Measurements from ENCODE around the gene CD74.
A peak's percentile ranks its signal among the peaks of the same experiment; 100 is the strongest.
"Not testable (repeated sequence)": the region's sequence is repeated elsewhere in the genome, so short reads cannot be mapped to it uniquely, and the experiment has no call there.

Gene CD74

DNA sequence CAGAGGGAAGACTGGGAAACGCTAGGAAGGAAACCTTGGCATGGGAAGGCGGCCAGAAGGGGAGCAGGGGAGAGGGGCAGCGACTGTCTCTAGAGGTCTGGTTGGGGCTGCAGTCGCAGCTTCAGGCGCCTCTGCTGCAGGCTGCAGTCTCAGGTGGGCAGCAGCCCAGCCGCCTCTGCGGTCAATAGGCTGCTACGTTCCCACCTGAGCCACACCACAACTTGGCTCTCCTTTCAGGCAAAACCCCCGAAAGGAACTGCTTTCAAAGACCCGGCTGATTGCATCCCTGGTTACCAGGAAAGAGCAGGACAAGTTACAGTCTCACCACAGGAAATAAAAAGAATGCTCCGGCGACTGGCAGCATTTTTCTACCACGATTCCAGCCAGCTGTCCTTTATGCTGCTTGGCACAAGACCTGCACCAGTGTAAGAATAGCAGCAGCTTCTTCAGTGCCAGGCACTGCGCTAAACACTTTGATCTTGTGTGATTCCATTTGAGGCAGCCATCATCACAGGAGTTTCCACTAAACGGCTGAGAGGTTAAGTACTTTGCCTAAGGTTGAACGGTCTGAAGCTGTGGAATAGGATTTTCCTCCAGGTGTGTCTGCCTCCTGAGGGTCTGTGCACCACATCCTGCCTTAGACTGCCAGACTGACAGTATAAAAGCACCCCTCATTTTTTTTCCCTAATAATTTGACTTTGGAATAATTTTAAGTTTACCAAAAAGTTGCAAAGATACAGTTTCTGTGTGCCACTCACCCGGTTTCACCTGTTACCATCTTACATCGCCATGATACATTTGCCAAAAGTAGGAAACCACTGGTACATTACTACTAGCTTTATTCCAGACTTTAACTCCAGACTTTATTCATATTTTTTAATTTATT, 29.3 kb upstream of the CD74 start:
- no peak for DNase-seq

DNA sequence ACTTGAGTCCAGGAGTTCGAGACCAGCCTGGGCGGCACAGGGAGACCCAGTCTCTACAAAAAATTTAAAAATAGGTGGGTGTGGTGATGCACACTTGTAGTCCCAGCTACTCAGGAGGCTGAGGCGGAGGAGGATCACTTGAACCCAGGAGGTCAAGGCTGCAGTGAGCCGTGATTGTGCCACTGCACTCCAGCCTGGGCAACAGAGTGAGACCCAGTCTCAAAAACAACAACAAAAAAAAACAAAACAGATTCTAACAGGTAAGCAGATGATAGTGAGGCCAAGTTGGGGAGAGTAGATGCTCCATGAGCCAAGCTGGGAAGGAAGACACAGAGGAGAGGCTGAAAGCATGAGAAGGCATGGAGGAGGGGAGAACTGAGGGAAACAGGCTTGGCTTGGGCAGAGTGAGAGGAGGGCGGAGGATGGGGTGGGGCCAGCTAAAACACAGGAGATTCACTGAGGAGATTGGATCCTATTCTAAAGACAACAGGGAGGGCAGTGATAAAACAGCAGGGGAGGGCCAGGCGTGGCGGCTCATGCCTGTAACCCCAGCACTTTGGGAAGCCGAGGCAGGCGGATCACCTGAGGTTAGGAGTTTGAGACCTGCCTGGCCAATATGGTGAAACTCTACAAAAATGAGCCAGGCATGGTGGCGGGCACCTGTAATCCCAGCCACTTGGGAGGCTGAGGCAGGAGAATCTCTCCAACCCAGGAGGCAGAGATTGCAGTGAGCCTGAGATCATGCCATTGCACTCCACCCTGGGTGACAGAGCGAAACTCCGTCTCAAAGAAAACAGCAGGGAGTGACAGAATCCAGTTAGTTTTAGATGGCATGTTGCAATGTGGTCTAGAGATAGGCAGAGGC, 28.5 kb upstream of the CD74 start:
- DNase-seq = no peak

- DNase-seq = no peak
Observed at GRCh38 chr5:150438873-150439546, 26.3 kb upstream of the CD74 start.

- DNase-seq = peak; percentile 90 to 92
Observed at GRCh38 chr5:150436141-150436680, 23.5 kb upstream of the CD74 start.

DNA sequence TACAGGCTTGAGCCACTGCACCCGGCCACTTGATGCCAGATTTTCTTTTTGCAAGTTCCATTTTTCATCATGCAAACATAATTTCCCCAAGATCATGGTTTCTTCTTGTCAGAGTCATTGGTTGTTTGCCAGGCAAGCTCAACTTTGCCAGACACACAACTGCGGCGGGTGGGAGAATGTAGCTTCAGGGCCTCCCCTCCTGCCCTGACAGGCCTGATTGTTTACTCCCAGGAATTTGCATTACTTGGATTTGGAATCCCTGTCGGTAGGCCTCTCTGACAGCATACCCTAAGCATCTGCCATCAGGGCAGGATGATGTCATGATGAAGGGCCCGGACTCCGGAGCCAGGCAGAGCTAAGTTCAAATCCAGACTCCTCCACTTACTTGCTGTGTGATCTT, 21.8 kb upstream of the CD74 start:
- no peak for DNase-seq

GRCh38 chr5:150431574-150431973, 18.9 kb upstream of the CD74 start:
- DNase-seq = no peak

- no peak for DNase-seq
Observed at GRCh38 chr5:150431048-150431447, 18.3 kb upstream of the CD74 start.

- no peak for DNase-seq
Observed at GRCh38 chr5:150429410-150429873, 16.7 kb upstream of the CD74 start.

- DNase-seq = no peak
Observed at GRCh38 chr5:150428978-150429377, 16.3 kb upstream of the CD74 start.

DNA sequence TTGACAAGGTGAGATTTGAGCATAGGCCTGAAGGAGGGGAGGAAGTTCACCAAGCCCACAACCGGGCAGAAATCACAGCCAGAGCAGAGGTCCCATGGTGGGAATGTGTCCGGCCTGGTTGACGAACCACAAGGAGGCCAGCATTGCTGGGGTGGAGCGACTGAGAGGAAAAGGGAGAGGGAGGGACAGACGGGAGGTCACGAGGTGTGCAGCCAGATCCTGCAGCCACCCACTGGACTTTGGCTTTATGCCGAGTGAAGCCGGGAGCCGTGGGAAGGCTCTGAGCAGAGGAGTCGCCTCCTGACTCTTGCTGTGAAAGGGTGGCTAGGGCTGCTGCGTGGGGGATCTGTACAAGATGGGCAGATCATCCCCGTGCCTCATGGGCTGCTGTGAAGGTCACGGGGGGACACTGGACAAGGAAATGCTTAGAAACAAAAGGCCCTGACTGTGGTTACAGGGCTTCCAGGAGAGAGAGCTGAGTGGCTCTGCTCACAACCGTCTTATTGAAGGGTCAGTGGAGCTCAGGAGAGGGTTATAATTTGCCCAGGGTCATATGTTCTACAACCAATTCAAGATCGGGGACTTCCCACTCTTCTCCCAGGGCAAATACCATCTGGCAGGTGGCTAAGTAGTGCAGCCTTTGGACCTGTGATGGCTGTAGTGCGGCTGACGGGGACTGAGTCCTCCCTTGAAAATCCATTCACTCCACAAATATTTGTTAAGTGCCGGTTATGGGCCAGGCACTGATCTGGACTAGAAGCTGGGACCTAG, 15.6 kb upstream of the CD74 start:
- DNase-seq = no peak

DNA sequence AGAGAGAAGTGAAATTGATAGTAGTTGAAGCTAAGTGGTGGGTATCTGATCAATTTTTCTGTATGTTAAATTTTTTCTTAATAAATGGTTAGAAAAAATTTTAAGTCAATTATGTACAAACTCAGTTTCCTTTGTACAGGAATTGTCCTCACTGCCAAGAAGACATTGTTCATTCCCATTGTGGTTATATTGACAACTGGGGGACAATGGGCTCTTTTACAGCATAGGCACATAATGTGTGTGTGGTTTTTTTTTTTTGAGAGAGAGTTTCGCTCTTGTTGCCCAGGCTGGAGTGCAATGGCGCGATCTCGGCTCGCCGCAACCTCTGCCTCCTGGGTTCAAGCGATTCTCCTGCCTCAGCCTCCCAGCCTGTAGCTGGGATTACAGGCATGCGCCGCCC, 13.5 kb upstream of the CD74 start:
- DNase-seq = not testable (repeated sequence)

DNA sequence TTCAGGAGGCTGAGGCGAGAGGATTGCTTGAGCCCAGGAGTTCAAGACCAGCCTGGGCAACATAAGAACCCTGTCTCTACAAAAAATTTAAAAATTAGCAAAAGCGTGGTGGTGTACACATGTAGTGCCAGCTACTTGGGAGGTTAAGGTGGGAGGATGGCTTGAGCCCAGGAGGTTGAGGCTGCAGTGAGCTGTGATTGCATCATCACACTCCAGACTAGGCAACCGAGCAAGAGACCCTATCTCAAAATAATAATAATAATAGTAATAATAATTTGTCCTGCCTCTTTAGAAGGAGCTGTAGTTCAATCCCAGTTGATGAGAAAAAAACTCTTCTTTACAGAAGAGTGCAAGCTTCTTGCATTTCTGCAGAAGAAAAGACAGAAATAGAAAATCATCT, 10.0 kb upstream of the CD74 start:
- no peak for DNase-seq

DNA sequence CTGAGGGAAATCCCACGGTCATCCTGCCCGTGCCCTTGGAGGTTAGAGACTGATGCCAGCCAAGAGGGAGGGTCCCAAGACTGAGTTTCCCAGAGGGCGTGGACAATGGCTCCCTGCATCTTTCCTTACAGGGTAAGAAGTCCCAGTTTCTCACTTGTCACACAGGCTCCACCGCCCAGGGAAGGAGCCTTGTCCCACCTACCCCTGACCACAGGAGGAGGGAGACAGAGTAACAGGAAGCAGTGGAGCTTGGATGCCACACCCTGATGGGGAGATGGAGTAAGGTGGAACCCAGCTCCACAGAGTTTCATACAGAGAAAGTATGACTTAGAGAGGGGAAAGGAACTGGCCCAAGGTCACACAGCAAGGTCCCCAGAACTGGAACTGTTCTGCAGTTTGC, 9.4 kb upstream of the CD74 start:
- no peak for DNase-seq

DNA sequence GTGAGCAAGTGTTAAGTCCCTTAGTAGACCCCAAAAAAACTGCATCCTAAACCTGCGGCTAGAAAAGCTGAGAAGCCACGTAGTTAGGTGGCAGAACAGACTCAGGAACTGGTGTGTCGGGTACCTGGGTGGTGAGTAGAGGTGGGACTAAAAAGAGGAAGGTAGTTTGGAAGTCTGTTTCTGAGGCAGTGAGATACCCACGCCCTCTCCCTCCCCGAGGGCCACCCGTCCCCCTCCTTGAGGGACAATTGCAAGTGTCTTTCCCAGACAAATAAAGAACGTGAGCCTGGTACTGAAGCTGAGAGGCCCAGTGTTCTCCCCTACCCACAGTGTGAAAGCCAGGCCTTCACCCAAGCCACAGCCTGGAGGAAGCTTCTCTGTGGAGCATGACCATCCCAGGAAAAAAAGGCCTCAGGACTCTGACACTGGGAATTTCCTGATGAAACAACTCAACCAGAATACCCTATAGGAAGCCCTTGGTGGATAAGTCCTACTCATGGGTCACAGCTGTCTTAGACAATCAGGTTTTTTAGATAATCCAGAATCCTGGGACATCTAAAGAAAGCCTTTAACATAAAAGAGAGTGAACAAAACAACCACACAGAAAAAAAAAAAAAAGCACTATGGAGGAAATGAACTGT, 7.0 kb upstream of the CD74 start:
- no peak for DNase-seq

DNA sequence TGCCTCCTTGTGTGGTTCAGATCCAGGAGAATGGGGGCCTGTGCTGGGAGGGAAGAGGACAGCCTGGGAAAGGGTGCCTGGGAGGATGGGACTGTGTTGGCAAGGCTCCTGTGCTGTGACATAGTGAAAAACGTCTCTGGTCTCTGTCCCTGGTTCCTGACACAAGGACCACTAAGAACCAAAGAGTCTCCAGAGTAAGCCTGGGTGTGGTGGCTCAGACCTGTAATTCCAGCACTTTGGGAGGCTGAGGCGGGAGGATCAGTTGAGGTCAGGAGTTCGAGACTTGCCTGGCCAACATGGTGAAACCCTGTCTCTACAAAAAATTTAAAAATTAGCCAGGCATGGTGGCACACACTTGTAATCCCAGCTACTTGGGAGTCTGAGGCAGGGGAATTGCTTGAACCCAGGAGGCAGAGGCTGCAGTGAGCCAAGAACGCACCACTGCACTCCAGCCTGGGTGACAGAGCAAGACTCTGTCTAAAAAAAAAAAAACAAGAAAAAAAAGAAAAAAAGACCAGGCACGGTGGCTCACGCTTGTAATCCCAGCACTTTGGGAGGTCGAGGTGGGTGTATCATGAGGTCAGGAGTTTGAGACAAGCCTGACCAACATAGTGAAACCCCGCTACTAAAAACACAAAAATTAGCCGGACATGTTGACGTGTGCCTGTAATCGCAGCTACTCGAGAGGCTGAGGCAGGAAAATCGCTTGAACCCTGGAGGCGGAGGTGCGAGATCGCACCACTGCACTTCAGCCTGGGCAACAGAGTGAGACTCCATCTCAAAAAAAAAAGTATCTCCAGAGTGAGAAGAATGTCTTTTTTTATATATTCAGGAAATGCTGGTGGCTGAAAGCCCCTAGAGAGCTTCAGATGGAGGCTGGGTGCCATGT, 1.4 kb upstream of the CD74 start:
- DNase-seq = not testable (repeated sequence)

DNA sequence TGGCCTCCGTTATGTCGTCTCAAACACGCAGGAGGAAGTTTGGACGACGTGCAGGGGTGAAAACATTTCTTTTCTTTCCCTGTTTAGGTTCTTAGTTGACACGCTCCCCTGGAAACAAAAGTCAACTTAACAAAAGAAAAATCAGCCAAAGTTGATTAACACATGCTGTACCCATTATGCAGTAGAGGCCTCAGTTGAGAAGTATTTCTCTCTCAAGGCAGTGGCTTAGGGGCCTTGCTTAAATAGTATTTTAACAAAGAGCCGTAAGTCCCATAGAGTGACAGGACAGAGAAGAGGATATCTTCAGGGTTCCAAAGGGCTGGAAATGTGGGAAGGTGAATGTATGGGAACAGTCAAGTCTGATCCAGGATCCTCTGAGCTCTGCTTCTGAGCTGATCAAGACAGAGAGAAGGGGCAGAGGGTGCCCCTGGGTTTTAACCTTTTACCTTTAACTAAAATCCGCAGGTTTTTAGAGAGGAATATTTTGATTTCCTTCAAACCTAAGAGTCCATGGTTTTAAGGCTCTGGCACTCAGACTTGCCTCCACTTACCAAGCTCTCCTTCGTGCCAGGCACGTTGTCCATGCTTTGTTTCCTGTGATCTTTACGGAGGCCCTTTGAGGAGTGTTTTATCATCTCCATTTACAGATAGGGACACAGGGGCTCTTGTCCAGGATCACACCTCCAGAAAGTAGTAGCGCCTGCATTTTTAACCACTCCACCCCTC, 629 bp upstream of the CD74 start:
- DNase-seq = no peak

DNA sequence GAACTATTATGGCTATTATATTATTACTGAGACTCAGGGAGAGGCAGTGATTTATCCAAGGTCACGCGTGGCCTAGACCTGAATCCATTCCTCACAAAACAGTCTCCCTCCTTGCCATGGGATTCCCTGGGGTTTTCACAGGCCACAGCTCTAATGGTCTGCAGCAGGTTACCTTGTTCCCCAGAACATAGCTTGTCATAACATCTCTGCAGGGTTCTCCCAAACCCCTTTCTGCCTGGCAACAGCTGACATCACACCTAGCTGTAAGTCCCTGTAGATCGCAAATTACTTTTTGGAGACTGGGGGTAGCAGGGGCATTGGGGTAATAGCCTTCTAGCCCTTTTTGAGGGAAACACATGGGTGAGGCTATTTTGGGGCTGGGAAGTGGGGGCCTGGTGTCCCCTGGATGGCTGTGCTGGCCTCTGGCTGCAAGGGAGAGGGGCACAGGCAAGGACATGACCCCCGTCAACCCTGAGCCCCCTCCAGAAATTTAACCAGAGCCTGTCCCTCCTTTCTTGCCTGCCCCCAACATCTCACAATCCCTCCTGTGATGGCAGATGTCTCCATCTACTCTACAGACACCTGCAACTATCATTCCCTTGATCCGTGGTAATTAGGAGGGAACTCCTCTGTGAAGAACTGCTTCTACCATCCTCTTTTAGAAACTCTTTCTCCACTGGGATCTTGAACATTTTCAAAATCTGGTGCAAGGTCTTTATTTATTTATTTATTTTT, 1.3 kb downstream of the CD74 start:
- peak; percentile 64 to 73 for DNase-seq

DNA sequence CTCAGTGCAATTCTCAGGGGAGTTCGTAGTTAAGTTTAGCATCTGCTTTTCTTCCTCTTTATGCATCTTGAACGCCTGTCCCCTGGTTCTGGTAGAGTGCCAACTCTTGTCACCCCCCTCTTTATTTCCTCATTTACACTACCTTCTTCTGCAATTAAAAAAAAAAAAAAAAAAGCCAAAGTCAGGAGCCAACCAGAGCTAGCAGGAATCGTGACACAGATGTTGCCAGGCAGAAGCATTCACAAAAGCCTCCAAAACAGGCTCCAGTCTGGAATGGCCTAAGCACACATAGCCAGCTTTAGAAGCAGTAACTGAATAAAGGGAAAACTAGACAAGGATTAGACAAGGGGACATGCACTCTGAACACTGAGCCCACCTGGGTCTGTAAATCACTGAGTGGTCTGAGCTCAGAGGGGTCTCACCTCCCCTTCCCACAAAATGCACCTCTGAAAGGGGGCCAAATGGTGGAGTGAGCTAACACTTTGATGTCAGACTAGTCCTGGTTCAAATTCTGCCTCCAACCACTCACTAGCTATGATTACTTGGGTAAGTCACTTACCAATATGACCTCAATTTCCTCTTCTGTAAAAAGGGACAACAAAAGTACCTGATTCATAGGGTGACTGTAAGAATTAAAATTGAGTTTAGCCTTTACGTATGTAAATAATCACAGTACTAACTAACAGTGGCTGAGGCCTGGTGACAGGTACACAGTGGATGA, 2.0 kb downstream of the CD74 start:
- DNase-seq = no peak

Measured in activated T-cell treated with anti-CD3 and anti-CD28 coated beads, Interleukin-2, amount 50 U/mL, for 48 hours (primary cell).